GM20000 (cell line): ENCODE data around the gene DCLK2.

Experiments
- DNase-seq: peaks from one replicate; pipeline ENCODE4 v3.0.0; 2012; ENCODE audit warnings: low spot score
- TF ChIP-seq, protein P1 (sequence below): IDR thresholded peaks from 2 replicates; pipeline ENCODE4 v1.5.1; 2012; ENCODE audit warnings: mild to moderate bottlenecking, control low read depth; ENCODE audit errors: extremely low read depth, missing control alignments

DCLK2 gene

DNA sequence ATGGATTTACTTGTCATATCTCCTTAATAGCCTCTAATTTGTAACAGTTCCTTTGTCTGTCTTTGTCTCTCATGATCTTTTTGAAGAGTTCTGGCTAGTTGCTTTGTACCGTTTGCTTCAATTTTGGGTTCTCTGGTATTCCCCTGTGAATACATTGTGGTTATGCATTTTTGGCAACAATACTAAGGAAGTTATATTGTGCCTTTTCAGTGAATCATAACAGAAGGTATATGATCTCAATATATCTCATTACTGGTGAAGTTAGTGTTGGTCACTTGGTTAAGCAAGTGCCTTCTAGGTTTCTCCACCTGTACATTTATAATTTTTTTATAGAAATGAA, 48.6 kb downstream of the DCLK2 start:
- TF ChIP-seq, protein P1, sequence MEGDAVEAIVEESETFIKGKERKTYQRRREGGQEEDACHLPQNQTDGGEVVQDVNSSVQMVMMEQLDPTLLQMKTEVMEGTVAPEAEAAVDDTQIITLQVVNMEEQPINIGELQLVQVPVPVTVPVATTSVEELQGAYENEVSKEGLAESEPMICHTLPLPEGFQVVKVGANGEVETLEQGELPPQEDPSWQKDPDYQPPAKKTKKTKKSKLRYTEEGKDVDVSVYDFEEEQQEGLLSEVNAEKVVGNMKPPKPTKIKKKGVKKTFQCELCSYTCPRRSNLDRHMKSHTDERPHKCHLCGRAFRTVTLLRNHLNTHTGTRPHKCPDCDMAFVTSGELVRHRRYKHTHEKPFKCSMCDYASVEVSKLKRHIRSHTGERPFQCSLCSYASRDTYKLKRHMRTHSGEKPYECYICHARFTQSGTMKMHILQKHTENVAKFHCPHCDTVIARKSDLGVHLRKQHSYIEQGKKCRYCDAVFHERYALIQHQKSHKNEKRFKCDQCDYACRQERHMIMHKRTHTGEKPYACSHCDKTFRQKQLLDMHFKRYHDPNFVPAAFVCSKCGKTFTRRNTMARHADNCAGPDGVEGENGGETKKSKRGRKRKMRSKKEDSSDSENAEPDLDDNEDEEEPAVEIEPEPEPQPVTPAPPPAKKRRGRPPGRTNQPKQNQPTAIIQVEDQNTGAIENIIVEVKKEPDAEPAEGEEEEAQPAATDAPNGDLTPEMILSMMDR = no peak

DNA sequence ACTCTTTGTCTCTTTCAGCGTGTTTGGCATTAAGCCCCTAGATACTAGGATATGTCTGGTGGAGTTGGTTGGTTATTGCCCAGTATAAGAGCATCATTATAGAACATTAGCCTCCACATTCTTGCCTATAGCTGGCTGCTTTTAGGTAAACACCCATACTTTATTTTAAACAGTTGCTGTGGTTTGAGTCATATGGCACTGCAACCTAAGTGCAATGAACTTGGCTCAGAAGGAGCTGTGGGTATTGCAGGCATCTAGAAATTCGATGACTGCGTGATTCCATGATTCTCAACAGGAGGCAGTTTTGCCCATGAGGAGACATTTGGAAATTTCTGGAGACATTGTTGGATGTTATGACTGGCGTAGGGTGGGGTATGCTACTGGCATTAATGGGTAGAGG, 49.5 kb downstream of the DCLK2 start:
- no peak for DNase-seq
- TF ChIP-seq, protein P1 = no peak

More for the DNA sequence above, 48.6 kb downstream of the DCLK2 start:
- peak; percentile 15 for DNase-seq

DNA sequence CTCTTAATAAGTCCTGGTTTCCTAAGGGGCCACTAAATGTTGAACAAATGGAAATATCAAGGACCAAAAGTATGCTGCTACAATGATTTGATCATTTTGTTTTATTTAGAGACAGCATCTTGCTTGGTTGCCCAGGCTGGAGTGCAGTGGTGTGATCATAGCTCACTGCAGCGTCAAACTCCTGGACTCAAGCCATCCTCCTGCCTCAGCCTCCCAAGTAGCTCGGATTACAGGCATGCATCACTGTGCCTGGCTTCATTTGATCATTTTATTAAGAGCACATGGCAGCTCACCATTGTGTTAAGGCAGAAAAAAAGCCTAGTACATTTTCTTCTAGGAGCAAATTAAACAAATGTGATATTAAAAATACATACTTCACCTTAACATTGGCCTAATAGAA, 52.7 kb downstream of the DCLK2 start:
- DNase-seq = no peak
- TF ChIP-seq, protein P1 = no peak

DNA sequence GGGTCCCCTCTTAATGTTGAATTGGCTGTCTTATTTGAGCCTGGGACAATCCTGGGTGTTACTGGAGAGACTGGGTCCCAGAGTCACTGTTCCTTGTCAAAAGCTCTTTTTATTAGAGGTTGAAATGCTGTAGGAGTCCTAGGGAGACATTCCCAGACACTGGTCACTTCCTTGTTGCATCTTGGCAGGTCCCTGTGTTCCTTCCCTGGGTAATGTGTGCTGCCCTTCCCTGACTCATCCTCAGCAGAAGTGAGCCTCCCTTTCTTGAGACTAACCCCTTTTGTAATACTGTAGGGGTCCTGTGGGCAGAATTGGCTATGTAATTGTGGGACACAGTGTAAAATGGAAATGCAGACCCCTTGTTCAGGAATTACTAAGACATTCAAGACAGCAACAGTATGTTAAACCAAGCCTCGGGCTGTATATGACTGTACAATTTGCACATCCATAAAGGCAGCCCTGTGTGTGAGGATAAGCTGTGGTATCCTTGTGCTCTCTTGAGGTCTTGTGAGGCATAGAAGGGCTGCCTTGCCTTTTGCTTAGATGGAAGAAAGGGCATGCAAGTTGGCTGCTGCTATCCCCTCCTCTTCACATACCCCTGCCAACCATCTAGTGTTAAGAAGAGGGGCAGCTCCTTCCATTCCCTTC, 53.5 kb downstream of the DCLK2 start:
- DNase-seq = no peak
- TF ChIP-seq, protein P1 = no peak

DNA sequence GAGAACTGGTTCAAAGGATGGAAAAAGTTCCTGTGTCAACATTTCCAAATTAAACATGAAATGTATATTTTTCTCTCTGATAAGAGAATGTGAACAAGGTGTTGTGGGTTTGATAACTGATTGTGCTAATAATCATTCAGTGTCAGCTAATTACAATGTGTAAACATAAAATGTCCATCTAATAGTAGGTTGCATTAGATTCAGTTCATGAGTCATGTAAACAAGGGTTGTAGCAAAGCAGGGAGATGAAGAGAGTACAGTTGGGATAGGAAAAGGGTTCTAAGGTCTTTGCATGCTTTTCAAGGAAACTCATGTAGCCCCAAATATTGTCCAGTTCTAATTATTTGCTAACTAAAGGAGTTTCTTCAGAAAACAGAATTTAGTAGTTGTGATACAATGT, 55.4 kb downstream of the DCLK2 start:
- TF ChIP-seq, protein P1 = no peak
- no peak for DNase-seq

DNA sequence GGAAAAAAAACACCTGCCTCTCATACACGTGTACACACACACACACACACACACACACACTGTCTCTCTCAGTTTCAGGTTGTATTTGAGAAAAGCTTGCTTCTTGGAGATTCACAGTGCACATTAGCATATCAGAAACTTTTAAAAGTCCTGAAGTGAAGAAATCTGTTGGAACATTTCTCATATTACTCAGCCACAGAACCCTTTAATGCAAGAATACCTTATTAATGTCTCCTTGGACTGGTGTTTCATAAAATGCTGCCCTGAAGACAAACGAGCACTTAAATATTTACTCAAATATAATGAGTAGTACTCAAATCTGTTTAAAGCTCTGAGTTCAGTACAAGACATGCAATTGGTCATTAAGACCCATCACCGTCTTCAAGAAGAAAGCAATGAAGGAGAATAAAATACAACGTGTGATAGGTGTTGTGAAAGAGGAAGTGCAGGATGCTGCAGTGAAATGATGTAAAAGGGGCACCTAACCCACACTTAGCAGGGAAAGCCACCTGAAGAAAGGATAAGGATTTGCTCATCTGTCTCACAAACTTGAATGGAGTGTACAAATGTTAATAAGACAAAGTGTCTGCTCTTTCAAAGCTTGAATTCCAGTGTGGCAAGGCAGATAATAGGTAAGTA, 57.0 kb downstream of the DCLK2 start:
- no peak for DNase-seq
- TF ChIP-seq, protein P1 = no peak

DNA sequence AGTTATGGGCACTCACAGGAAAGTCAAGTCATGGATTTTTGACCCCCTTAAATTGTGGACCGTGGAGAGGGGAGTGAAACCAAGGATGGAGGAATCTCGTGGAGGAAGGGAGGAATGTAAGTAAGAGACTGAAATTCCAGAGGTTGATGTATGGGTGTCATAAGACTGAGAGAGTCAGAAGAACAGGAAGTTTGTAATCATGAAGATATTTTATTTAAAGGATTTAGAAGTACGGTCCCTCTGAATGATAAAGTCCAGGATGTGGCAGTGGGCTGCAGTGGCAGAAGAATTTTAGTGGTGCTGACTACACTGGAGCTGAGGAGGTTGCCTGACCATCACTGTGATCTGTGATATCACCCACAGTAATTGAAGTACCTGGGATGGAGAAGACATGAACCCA, 57.8 kb downstream of the DCLK2 start:
- DNase-seq = no peak
- TF ChIP-seq, protein P1 = no peak
